ENCODE data around the gene TMEM45B. TPM values are rescaled to one million over a fixed set of nuclear protein-coding genes. Genes with fewer than 3 reads are reported as not detected.
A peak's percentile ranks its signal among the peaks of the same experiment; 100 is the strongest.

TMEM45B gene
- total and polyA plus RNA-seq, 2 of the 13 experiments (the other 11 are each of a cell fraction or from before 2014, with no cell fraction given): 29.1 to 181 TPM

DNA sequence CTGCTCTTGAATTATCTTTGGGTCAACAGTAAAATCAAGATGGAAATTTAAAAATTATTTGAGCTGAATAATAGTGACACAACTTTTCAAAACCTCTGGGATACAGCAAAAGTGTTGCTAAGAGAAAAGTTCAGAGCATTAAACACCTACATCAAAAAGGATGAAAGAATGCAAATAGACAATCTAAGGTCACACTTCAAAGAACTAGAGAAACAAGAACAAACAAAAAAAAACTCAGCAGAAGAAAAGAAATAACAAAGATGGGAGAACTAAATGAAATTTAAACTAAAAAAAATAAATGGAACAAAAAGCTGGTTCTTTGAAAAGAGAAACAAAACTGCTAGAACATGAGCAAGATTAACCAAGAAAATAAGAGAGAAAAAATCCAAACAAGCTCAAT is 15.0 kb upstream of the TMEM45B start (continued):
- TF ChIP-seq TBX3 (IDR thresholded peaks at IDR 0.05; ENCODE audit: borderline replicate concordance): peak; percentile 88; the same call in 1 of the 2 replicates
- no peak for TF ChIP-seq MYNN (CRISPR knock-in tag; IDR thresholded peaks at IDR 0.05; ENCODE audit: low read depth)
- no peak for TF ChIP-seq TSC22D2 (CRISPR knock-in tag; IDR thresholded peaks at IDR 0.05; ENCODE audit: borderline replicate concordance)
- TF ChIP-seq ZNF232 (CRISPR knock-in tag; IDR thresholded peaks at IDR 0.05; ENCODE audit: borderline replicate concordance): no peak
- no peak for TF ChIP-seq ZSCAN22 (CRISPR knock-in tag; IDR thresholded peaks at IDR 0.05)
- TF ChIP-seq NPAS2 (CRISPR knock-in tag; IDR thresholded peaks at IDR 0.05; ENCODE audit: borderline replicate concordance): no peak
- TF ChIP-seq ZNF552 (CRISPR knock-in tag; IDR thresholded peaks at IDR 0.05; ENCODE audit: borderline replicate concordance): no peak
- TF ChIP-seq GFI1 (CRISPR knock-in tag; IDR thresholded peaks at IDR 0.05; ENCODE audit: borderline replicate concordance): no peak
- no peak for TF ChIP-seq DMAP1 (CRISPR knock-in tag; IDR thresholded peaks at IDR 0.05)
- TF ChIP-seq ATM (IDR thresholded peaks at IDR 0.05; ENCODE audit: borderline replicate concordance): no peak
- no peak for TF ChIP-seq HOXA5 (CRISPR knock-in tag; IDR thresholded peaks at IDR 0.05)
- TF ChIP-seq RORA (CRISPR knock-in tag; IDR thresholded peaks at IDR 0.05): no peak
- no peak for TF ChIP-seq KDM1A (CRISPR knock-in tag; IDR thresholded peaks at IDR 0.05)
- no peak for TF ChIP-seq ZFP1 (CRISPR knock-in tag; IDR thresholded peaks at IDR 0.05)
- TF ChIP-seq AGO2 (optimal IDR thresholded peaks at IDR 0.05; ENCODE audit: low read depth, low read length): no peak
- peak; percentile 54; the same call in 1 of the 2 replicates for TF ChIP-seq FOXA1 (IDR thresholded peaks at IDR 0.05)
- 0 out of 2 replicates have a peak, but pooled peaks have one; percentile 10 for TF ChIP-seq FOXA1 (CRISPR knock-in tag; IDR thresholded peaks at IDR 0.05)
- TF ChIP-seq ZNF326 (CRISPR knock-in tag; IDR thresholded peaks at IDR 0.05; ENCODE audit: borderline replicate concordance): no peak
- TF ChIP-seq, protein P1, sequence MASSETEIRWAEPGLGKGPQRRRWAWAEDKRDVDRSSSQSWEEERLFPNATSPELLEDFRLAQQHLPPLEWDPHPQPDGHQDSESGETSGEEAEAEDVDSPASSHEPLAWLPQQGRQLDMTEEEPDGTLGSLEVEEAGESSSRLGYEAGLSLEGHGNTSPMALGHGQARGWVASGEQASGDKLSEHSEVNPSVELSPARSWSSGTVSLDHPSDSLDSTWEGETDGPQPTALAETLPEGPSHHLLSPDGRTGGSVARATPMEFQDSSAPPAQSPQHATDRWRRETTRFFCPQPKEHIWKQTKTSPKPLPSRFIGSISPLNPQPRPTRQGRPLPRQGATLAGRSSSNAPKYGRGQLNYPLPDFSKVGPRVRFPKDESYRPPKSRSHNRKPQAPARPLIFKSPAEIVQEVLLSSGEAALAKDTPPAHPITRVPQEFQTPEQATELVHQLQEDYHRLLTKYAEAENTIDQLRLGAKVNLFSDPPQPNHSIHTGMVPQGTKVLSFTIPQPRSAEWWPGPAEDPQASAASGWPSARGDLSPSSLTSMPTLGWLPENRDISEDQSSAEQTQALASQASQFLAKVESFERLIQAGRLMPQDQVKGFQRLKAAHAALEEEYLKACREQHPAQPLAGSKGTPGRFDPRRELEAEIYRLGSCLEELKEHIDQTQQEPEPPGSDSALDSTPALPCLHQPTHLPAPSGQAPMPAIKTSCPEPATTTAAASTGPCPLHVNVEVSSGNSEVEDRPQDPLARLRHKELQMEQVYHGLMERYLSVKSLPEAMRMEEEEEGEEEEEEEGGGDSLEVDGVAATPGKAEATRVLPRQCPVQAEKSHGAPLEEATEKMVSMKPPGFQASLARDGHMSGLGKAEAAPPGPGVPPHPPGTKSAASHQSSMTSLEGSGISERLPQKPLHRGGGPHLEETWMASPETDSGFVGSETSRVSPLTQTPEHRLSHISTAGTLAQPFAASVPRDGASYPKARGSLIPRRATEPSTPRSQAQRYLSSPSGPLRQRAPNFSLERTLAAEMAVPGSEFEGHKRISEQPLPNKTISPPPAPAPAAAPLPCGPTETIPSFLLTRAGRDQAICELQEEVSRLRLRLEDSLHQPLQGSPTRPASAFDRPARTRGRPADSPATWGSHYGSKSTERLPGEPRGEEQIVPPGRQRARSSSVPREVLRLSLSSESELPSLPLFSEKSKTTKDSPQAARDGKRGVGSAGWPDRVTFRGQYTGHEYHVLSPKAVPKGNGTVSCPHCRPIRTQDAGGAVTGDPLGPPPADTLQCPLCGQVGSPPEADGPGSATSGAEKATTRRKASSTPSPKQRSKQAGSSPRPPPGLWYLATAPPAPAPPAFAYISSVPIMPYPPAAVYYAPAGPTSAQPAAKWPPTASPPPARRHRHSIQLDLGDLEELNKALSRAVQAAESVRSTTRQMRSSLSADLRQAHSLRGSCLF (CRISPR knock-in tag; IDR thresholded peaks at IDR 0.05; ENCODE audit: borderline replicate concordance): no peak
- no peak for TF ChIP-seq ZNF605 (CRISPR knock-in tag; IDR thresholded peaks at IDR 0.05)
- TF ChIP-seq MXD4 (CRISPR knock-in tag; IDR thresholded peaks at IDR 0.05): no peak
- no peak for TF ChIP-seq TBP (CRISPR knock-in tag; IDR thresholded peaks at IDR 0.05)
- TF ChIP-seq NFYB (CRISPR knock-in tag; IDR thresholded peaks at IDR 0.05): no peak
- TF ChIP-seq ZSCAN20 (CRISPR knock-in tag; IDR thresholded peaks at IDR 0.05; ENCODE audit: borderline replicate concordance): no peak
- TF ChIP-seq, protein P2, sequence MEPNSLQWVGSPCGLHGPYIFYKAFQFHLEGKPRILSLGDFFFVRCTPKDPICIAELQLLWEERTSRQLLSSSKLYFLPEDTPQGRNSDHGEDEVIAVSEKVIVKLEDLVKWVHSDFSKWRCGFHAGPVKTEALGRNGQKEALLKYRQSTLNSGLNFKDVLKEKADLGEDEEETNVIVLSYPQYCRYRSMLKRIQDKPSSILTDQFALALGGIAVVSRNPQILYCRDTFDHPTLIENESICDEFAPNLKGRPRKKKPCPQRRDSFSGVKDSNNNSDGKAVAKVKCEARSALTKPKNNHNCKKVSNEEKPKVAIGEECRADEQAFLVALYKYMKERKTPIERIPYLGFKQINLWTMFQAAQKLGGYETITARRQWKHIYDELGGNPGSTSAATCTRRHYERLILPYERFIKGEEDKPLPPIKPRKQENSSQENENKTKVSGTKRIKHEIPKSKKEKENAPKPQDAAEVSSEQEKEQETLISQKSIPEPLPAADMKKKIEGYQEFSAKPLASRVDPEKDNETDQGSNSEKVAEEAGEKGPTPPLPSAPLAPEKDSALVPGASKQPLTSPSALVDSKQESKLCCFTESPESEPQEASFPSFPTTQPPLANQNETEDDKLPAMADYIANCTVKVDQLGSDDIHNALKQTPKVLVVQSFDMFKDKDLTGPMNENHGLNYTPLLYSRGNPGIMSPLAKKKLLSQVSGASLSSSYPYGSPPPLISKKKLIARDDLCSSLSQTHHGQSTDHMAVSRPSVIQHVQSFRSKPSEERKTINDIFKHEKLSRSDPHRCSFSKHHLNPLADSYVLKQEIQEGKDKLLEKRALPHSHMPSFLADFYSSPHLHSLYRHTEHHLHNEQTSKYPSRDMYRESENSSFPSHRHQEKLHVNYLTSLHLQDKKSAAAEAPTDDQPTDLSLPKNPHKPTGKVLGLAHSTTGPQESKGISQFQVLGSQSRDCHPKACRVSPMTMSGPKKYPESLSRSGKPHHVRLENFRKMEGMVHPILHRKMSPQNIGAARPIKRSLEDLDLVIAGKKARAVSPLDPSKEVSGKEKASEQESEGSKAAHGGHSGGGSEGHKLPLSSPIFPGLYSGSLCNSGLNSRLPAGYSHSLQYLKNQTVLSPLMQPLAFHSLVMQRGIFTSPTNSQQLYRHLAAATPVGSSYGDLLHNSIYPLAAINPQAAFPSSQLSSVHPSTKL (CRISPR knock-in tag; IDR thresholded peaks at IDR 0.05): peak; percentile 51
- no peak for TF ChIP-seq HNRNPL (IDR thresholded peaks at IDR 0.05; ENCODE audit: low read depth, low read length)
- no peak for TF ChIP-seq RXRA (CRISPR knock-in tag; IDR thresholded peaks at IDR 0.05)
